Activated T-cell treated with anti-CD3 and anti-CD28 coated beads for 1 hour (primary cell): ENCODE results near the gene GP1BB.

Experiments
- DNase-seq: peaks from one replicate; pipeline ENCODE4 v3.0.0-alpha.2; 2020; ENCODE audit warnings: low read depth

GP1BB gene

DNA sequence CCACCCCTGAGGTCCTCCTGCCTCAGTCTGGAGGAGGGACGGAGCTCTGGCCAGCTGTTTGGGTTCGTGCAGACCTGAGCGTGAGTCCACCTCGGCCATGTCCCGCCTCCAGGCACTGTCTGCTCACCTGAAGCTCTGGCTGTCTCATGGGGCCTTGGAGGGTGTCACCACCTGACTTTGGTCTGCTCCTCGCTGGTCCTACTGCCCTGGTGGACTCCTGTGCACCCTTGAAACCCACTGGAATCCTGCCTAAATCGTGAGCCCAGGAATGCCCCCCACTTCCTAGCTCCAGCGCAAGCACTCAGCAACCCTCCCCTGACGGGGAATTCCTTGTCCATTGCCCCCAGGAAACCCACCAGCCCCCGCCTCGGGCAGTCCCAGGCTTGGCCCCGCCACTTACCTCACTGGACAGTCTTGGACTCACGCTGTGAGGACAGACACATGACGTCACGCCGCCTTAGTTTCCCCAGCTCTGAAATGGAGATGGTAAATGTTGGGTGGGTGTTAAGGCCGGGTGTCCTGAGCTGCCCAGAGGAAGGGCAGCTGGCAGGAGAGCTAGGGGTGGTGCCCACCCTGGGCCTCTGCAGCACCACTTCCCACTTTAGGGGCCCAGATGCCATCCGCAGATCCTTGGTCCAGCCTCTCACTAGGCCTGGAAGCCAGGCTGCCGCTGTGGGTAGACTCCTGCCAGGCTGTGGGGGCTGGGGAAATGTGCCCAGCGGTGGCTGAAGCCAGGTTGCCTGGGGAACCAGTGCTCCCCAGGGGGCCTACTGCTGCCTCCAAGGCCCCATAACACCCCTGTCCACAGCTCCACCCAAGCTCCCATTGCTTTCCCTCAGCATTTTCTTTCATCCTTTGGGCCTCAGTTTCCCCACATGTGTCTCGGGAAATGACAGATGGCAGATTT, 19.1 kb downstream of the GP1BB start:
- no peak for DNase-seq

DNA sequence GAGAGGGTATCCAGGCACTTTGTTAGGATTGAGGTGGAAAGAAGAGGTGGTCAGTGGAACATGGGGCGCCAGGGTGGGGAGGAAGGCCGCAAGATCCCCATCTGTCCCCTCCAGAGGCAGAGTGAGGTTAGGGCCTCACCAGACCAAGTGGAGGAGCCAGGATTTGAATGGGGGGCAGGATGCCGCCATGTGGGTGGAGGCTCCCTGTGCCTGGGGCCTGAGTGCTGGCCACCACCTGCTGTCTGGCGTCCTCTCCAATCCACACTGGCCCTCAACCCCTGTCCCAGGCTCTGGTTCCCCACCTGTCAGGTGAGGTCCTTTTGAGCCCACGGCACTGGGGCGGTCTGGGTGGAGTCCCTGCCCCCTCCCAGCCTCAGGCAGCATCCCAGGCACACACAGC, 19.7 kb downstream of the GP1BB start:
- no peak for DNase-seq

DNA sequence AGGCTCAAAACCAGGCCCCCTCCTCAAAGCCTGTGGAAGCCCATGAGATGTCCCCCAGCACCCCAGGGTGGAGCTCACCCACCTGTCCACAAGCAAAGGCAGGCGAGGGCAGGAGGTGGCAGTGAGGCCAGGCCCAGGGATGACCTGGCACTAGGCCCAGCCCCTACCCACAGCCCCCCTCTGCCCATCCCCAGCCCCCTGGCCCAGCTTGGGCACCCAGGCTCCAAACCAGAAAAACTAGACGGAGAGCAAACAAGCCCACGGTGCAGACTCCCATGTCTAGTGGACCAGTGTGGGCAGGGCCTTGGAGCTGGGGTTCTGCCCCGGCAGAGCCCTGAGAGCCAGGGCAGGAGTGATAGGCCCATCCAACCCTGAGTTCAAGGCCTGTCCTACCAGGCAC, 20.3 kb downstream of the GP1BB start:
- DNase-seq: no peak

DNA sequence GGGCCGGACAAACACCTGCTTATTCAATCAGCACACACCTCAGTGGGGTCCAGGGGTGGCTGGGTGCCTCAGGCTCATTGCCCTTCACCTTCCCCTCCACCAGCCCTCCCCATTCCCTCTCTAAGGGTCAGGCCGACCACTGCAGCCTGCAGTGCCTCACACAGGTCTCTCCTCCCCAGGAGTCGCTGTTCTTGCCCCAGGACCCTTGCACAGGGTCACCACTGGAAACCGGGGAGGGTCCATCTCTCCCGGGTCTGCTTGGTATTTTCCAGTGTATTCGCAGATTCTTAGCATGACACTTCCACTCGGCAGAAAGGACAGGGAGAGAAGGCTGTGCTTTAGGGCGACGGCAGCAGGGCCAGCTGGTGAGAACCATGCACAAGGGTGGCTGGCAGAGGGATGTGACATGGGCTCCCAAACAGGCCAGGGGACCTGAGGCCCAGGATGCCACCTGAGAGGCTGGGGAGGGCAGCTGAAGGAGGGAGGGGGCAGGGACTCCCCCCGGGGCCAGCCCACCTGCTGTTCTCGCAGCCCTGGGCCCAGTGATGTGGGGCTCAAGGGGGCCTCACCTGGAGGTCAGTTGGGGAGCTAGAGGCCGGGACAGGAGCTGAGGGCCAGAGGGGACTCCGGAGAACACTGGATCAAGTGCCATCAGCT, 21.1 kb downstream of the GP1BB start:
- DNase-seq: no peak

DNA sequence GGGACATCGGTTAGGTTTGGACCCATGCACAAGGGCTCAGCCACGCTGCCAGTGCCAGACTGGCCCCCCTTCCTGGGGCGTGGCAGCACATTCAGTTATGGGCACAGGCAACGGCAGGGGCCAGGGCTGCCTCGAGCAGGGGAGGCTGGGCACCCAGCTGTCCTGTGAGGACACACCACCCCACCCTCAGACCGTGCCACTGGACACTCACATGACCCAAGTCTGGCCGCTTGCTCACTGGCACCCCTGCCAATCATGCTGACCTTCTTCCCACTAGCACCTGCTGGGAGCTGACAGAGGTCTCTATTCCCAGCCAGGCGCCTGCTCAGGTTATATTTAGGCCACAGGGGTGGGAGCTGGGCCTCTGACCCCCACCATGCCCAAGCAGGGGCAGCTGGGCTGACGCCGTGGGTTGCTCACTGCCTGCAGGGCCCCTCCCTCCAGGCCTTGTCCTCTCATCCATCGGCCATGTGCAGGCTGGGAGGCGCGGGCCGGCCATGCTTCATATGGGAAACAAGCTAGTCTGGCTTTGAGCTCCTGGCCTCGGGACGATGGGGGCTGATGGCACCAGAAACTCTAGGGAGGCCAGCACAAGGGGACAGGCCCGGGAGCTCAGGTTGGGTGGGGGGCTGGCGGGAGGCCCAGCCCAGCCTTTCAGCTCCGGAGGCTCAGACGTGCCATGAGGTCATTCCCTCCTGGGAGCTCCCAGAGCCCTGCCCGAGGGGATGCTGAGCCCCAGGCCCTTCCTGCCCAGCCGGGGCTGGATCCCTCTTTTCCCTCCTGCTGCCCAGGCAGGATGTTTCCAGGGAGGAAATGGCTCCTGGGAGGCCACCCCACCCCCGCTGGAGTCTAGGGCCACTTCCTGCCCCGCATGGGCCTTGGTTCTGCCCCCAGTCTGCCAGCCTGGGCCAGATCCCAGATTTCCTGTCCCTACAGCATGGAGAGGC, 22.1 kb downstream of the GP1BB start:
- no peak for DNase-seq

DNA sequence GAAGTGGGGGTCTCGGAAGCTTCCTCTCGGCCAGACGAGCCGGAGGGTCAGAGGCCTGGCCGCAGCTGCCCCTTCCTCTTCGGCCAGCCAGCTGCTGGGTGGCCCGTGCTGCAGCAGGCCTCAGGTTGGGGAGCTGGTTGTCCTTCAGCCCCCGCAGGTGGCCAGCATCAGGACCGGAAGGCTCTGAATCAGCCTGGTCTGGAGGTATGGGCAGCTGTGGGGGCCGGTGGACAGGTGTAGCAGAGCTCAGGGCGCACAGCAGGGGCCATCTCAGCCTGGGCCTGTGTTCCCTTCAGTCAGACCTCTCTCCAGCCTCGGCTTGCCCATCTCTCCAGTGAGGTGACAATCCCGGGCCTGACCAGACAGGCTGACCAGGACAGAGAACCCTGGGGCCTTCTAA, 23.4 kb downstream of the GP1BB start:
- DNase-seq: no peak

DNA sequence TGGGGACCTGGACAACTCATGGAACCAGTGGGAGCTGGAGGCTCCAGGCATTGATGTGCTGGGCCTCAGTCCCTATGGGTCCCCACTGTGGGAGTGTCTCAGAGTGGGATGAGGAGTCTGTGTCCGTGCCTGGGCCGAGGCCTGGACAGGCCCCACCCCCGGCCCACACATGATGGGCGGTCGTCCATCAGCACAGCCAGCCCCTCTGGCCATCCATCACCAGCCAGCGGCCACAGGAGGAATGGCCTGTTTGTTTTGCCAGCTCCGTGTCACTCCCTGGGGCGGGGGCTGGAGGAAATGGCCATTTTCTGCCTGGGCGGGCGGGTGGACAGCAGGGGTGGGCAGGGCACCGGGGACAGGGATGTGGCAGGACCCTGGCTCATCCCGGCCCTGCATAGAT, 24.2 kb downstream of the GP1BB start:
- DNase-seq: no peak

DNA sequence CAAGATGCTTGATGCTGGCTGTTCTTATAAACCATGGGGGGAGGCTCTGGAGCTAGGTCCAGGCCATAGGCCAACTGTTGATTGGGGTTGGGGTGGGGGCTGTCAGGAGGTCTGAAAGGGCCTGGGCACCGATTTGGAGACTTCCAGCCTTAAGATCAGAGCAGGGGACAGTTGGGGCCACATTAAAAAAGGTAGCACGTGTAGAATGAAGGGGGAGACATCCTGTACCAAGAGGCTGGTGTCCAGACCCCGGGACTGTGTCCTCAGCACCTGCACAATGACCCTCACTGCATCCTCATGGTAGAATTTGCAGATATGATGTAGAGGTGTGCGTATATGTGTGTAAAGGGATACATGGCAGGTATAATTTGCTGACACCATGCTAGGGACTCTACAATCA, 24.8 kb downstream of the GP1BB start:
- DNase-seq: no peak

DNA sequence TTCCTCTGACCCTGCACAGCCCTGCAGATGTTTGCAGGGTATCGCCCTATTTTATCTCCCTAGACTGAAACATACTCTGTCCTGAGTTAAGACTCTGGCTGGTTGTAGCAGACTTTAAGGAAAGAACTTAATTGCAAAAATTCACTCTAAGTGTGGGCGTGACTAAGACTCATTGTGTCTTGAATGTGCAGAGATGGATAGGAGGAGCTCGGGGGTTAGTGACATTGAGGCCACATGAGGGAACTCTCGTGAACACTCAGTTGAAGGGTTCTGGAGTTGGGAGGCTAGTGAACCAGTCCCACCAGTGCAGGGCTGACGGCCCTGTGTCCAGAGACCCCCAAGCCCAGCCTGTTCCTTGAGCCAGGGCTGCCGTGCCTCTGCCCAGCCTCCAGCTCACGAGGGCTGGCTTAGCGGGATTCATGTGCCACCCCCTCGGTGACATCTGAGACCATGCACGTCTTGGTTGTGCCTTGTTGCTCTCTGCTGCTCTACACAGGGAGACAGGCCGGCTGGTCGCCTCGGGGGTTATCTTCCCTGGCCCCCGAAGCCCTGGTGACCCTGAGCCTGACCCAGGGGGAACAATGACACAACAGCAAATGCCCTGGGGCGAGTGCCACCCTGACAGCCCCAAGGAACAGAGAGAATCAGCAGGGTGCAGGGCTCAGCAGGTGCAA, 25.8 kb downstream of the GP1BB start:
- DNase-seq: no peak

DNA sequence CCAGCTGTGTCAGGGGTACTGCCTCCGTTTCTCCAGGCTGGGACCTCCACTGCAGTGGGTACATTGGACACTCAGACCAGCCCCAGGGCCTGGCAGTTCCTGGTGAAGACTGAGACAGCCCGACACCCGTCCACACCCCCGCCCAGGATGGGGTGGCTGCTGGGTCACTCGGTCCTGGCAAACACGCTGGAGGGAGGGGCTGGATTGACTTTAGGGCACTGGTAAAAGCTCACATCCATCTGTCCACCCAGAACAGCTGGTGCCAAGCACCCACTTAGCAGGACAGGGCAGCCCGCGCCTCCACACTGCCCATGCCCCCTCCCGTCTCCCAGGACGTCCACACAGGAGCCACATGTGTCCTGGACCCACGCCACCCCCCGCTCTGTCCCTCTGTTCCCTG, 26.5 kb downstream of the GP1BB start:
- DNase-seq: no peak

DNA sequence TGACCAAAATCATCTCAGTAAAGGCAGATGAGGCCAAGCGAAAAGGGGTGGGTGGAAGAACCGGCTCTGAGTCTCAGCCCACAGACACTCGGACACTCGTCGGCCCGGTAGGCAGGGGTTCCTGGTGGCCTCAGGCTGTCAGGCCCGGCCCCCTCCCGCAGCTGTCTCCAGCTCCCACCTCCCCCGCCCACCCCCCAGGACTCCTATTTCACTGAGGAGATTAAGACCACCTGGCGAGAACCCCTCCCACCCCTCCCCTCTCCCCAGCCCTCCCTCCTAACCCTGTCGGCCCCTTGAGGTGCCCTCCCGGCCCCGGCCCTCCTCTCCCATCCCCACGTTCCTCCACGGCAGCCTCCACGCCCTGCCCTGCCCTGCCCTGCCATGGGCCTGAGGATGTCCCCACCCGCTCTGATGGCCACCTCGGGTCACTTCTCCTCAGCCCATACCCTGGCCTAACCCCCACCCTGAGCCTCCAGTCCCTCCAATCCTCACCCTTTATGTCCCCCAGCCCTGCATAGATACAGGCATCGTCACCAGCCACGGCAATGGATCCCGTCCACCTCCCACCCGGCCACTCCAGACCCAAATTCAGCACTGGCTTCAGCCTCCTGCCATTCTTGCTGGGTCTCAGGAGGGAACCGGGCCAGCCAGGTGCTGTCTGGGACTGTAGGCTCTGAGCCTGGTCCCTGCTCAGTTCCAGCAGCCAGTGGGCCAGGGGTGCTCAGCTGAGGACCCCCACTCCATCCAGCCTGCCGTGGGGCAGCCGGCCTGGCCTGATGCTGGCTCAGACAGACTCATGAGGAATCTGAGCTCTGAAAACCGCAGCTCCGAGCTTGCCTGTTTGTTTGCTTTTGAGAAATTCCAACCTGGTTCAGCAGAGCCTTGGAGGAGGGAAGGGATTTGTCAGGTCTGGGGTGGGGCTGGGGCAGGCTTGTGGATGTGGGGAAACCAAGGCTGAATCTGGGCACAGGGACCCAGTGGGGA, 27.5 kb downstream of the GP1BB start:
- no peak for DNase-seq

DNA sequence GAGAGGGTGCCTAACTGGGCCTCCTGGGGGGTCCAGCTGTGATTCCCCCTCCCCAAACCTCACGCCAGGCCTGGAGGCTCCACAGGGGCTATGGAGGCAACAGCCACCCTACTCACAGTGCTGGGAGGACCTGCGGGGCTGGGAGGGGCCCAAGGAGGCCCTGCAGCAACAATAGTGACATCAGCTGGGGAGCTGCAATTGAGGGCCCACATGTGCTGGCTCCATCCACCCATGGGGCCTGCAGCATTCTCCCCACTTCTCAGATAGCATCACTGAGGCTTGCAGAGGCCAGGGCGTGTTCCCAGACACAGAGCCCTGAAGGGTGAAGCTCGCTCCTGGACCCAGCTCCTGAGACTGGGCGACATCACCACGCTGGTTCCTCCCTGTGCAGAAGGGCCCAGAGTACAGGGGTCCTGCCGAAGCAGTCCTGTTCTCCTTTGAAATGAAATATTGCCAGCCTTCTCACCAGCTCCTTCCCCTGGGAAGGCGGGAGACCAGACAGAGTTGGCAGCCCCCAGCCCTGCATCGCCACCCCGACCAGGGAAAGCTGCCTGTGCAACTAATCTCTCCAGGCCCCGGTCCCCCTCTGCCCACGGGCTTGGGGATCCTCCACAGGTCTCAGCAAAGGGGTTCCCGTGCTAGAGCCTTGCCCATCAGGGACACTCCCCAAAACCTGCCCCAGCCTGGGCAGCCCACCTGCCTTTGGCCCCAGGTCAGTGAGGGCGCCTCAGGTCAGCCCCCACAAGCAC, 28.3 kb downstream of the GP1BB start:
- no peak for DNase-seq

DNA sequence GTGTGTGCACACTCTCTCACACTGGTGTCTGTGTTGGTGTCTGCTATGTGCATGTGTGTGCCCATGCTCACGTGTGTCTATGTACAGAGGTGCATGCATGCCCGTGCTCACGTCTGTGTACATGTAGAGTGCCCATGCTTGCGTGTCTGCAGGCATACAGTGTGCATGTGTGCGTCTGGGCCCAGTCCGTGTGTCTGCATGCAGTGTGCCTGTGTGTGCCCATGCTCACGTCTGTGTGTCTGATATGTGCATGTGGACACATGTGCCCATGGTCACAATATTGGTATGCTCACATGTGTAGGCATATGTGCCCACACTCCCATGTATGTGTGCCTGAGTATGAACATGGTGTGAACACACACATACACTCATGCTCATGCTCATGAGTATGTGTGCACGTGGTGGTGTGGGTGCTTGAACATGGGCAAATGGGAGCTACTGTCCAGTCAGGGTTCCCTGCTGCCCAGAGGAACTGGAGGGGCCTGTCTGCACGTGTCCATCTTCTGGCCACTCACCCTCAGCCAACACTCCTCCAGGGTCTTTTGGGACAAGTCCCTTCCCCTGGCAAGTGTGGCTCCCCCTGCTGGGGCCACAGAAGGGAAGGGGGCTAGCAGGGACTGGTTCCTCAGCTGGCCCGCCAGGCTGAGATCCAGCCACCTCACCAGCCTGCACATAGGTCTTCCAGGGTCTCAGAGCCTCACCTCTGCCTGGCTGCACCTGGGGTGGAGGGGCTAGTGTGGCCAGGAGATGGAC, 29.9 kb downstream of the GP1BB start:
- DNase-seq: no peak

DNA sequence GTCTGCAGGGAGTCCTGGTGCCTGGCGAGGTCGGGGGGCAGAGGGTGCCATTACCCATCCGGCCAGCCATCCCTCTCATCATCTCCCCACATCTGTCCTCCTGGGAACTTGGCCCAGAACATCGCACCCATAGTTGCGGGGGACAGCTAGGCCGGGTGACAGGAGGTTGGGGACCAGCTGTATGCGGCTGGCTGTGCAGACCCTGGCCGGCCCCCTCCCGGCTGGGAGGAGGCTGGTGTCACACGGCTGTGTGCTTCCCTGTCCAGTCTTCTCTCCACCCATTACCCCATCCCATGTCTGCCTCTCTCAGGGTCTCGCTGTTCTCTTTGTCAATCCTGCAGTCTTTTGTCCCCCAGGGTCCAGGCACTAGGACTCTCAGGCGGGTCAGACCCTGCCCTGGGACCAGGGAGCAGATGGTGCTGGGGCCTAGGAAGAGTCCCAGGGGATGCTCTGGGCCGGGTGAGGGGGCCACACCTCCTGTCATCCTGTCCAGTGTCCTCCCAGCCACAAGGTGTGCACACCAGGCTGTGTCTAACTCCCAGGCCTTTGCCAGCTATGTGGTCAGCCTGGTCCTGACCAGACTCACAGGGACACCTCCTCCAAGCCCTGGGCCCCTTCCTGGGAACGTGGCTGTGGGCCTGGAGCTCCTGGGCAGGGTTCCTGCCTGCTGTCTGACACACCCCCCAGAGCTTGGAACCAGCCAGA, 30.8 kb downstream of the GP1BB start:
- DNase-seq: no peak

DNA sequence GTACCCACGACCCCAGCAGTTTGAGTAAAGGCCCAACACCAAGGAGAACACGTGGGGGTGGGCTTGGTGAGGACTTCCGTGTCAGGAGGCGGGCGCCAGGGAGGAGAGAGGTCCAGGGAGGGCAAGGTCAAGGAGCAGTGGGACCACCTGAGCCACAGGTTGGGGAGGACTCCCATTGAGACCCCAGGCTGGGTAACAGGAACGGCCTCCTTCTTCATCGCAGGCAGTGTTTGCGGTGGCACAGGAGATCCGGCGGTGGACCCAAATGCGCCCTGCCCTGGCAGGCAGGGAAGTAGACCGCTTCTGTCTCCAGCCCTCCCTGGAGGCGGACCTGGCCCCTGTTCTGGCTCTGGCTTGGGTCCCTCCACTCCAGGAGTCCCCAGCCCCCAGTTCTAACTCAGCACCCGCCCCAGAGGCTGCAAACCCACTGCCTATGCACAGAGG, 31.4 kb downstream of the GP1BB start:
- no peak for DNase-seq

DNA sequence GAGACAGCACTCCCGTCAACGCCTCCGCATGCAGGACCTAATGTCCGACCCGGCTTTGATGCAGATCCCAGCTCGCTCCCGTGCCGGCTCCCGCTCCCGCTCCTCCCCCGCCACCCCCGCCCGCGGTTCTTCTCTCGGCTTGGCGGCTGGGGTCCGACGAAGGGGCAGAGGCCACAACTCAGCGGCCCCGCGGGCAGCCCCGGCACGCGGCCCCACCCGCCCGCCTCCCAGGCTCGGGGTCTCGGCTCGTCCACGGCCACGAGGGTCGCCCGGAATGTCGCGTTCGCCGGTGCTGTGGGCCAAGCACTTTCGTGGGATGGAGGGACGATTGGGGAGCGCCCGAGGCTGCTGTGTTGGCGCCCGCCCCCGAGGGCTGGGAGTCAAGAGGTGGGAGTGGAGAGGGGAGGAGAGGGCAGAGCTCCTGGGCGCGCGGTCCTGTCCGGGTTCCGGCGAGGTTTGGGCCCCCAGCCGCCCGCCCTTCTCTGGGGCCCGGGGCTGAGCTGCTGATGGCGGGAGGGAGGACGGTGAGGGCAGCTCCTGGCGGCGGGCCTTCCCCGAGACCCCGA, 31.9 kb downstream of the GP1BB start:
- DNase-seq: no peak

DNA sequence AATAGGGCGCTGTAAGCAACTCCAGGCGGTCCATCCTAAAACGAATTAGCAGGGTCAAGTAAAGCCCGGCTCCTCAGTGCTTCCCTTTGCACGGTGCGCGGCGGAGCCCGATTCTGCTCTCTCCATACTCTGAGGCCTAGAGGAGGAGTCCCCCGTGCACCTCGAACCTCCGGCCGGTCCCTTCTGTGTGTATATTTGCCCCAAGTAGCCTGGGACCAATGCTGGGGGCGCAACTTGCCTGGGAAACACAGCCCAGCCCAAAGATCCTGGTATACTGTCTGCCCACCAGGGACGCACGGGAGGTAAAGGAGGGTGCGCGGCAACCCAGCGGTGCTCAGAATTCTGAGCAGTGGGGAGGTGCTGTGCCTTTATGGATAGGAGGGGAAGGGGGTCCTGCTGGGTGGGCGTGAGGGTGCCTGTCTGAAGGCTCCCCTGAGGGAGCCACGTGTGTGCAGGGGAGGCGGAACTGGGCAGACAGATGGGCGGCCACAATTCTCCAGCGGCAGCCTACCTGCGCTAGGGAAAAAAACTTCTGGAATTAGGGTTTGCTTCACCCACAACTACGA, 32.5 kb downstream of the GP1BB start:
- no peak for DNase-seq
